Panc1 (cell line): Measurements from ENCODE around the gene ROPN1L. TPM values are rescaled to one million over a fixed set of nuclear protein-coding genes. Genes with fewer than 3 reads are reported as not detected.
A peak's percentile ranks its signal among the peaks of the same experiment; 100 is the strongest.

Source experiments
- ATAC-seq: fragments of 200-7000 bp; cut with Tn5 transposase; 2 replicates; pipeline ENCODE4 v1.9.1; 2020; ENCODE audit warnings: mild to moderate bottlenecking, moderate library complexity
- BruUV-seq: library from RNA; stranded (reverse); fragments of 400-500 nt; replicated peaks from 2 replicates; lab custom pipeline; 2021; lab: Mats Ljungman, UMichigan
- CTCF ChIA-PET: fragments of 300-600 bp; sonication (Branson Sonifier 250); formaldehyde crosslinking; loops from one replicate; lab custom pipeline; 2022; ENCODE audit warnings: antibody characterized with exemption; lab: Charles Lee
- POLR2A ChIA-PET: fragments of 300-600 bp; sonication (Branson Sonifier 250); formaldehyde crosslinking; loops from one replicate; lab custom pipeline; 2022; ENCODE audit warnings: antibody characterized with exemption; lab: Charles Lee
- DNase-seq: peaks from one replicate; pipeline ENCODE4 v3.0.0-alpha.2; 2010; ENCODE audit warnings: low read depth, low spot score
- H3K27ac ChIP-seq: 2 replicates; pipeline ENCODE4 v1.5.1; 2011; ENCODE audit warnings: mild to moderate bottlenecking, low read length, inconsistent platforms
- H3K27me3 ChIP-seq: fragments of 200-500 bp; sonication (Bioruptor generic); 2 replicates; pipeline ENCODE4 v1.6.0; 2014; ENCODE audit warnings: low read length, inconsistent platforms; ENCODE audit not compliant: control insufficient read depth, insufficient read depth
- H3K36me3 ChIP-seq: fragments of 200-500 bp; sonication (Bioruptor generic); 2 replicates; pipeline ENCODE4 v1.5.1; 2014; ENCODE audit warnings: inconsistent platforms, mild to moderate bottlenecking, low read length, moderate library complexity; ENCODE audit not compliant: control insufficient read depth, insufficient read depth
- H3K4me1 ChIP-seq: 2 replicates; pipeline ENCODE4 v1.5.1; 2011; ENCODE audit warnings: inconsistent platforms, mild to moderate bottlenecking, low read length, moderate library complexity; ENCODE audit not compliant: control insufficient read depth, insufficient read depth
- H3K4me3 ChIP-seq, 2 experiments: 2 replicates each; pipeline ENCODE4 v1.5.1; 2011 to 2012; ENCODE audit warnings: low read depth in 2 of 2, low read length in 2 of 2, mild to moderate bottlenecking in 2 of 2, inconsistent platforms in 1 of 2, moderate library complexity in 1 of 2
- H3K9me3 ChIP-seq: fragments of 200-500 bp; sonication (Bioruptor generic); 2 replicates; pipeline ENCODE4 v1.5.1; 2014; ENCODE audit warnings: low read depth, mild to moderate bottlenecking, inconsistent platforms, low read length, moderate library complexity; ENCODE audit not compliant: control insufficient read depth, insufficient read depth
- POLR2AphosphoS5 ChIP-seq: IDR thresholded peaks from 2 replicates; pipeline ENCODE4 v1.6.1; 2012; ENCODE audit warnings: mild to moderate bottlenecking, low read depth, low read length, moderate library complexity
- SIN3A ChIP-seq: IDR thresholded peaks from 2 replicates; pipeline ENCODE4 v1.6.1; 2012; ENCODE audit warnings: low read depth, mild to moderate bottlenecking, low read length, moderate library complexity, borderline replicate concordance; ENCODE audit not compliant: insufficient read depth
- TCF7L2 ChIP-seq: IDR thresholded peaks from 2 replicates; pipeline ENCODE4 v1.6.1; 2011; ENCODE audit warnings: mild to moderate bottlenecking, low read depth, low read length, inconsistent platforms
- in situ Hi-C: cut with HindIII; loops from 2 replicates; pipeline ENCODE4 v1.10.0; 2016; ENCODE audit warnings: low sequenced_read_pairs, low pct_unique_long_range_greater_than_20kb
- intact Hi-C: fragments of 100-400 bp; cut with micrococcal nuclease; formaldehyde crosslinking; loops from one replicate; pipeline ENCODE4 v1.10.0; 2022; ENCODE audit not compliant: unreplicated experiment
- total RNA-seq: library from RNA; stranded (reverse); gene quantifications from one replicate; pipeline ENCODE4 v1.2.1, GENCODE V29; 2021; ENCODE audit not compliant: unreplicated experiment
- TF ChIP-seq, protein P1 (sequence below): fragments of 450-650 bp; IDR thresholded peaks from 2 replicates; pipeline ENCODE4 v1.5.1; 2017; ENCODE audit warnings: mild to moderate bottlenecking
- TF ChIP-seq, protein P2 (sequence below), 2 experiments: IDR thresholded peaks; 2 replicates each; pipeline ENCODE4 v1.6.1; 2011 to 2012; ENCODE audit warnings: low read depth in 2 of 2, control low read depth in 1 of 2, low read length in 1 of 2, mild to moderate bottlenecking in 1 of 2, moderate library complexity in 1 of 2; ENCODE audit not compliant: insufficient read depth in 1 of 2

Gene ROPN1L
- total RNA-seq, 1 experiment from 2014 or later = 3.0 TPM

DNA sequence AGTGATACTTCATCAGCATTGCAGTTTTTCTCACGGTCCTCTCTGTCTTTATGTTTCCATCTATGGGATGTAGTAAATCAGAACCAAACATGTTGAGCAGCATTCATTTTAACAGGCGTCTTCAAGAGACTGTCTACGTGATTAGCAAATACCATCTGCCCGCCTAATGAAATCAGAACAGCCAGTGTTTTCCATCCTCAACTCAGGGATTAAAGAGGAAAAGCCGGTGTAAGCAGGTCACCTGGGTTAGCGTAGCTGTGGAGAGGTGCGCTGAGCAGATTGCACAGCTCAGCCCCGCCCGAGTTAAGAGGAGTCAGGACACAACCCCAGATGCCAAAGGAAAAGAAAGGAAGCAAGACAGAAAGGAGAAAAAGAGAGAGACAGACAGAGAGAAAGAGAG is 67.9 kb downstream of the ROPN1L start:
- BruUV-seq = no TSS peak
- no peak for ATAC-seq

DNA sequence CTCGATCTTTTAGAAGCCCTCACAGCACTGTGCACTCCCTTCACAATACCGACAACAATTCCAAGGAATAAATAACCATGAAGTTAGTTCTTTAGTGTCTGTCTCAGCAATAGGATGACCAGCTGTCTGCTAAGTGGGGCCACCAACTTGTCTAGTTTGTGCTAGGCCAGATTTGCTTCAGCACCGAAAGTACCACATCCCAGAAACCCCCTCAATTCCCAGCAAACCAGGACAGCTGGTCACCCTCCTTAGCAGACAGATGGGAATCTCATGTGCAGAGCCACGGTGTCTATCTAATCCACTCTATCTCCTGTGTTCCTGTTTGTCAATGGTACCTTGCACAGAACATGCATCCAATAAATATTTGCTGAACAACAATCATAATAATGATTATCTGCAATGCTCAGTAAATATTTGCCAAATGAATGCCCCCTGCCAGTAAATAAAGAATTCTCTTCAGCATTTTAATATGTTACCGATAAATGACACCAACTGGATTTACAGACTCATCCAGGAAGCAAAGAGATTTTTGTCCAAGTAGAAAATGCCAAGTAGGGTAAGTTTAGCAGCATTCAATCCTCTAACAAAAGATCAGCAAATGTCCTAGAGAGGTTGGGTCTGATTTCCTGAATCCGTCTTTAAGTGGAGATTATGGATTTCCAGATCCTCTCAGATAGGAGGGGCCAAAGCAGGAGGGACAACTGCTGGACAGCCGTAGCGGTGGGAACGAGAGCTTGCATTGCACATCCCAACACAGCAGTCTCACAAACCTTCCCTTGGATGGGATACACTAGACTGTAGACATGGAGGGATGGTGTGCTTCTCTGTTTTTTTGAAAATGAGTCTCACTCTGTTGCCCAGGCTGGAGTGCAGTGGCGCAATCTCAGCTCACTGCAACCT is 70.3 kb downstream of the ROPN1L start:
- TF ChIP-seq TCF7L2 = no peak
- TF ChIP-seq POLR2AphosphoS5 = no peak
- TF ChIP-seq, protein P1, sequence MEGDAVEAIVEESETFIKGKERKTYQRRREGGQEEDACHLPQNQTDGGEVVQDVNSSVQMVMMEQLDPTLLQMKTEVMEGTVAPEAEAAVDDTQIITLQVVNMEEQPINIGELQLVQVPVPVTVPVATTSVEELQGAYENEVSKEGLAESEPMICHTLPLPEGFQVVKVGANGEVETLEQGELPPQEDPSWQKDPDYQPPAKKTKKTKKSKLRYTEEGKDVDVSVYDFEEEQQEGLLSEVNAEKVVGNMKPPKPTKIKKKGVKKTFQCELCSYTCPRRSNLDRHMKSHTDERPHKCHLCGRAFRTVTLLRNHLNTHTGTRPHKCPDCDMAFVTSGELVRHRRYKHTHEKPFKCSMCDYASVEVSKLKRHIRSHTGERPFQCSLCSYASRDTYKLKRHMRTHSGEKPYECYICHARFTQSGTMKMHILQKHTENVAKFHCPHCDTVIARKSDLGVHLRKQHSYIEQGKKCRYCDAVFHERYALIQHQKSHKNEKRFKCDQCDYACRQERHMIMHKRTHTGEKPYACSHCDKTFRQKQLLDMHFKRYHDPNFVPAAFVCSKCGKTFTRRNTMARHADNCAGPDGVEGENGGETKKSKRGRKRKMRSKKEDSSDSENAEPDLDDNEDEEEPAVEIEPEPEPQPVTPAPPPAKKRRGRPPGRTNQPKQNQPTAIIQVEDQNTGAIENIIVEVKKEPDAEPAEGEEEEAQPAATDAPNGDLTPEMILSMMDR = no peak
- TF ChIP-seq SIN3A = no peak
- TF ChIP-seq, protein P2, sequence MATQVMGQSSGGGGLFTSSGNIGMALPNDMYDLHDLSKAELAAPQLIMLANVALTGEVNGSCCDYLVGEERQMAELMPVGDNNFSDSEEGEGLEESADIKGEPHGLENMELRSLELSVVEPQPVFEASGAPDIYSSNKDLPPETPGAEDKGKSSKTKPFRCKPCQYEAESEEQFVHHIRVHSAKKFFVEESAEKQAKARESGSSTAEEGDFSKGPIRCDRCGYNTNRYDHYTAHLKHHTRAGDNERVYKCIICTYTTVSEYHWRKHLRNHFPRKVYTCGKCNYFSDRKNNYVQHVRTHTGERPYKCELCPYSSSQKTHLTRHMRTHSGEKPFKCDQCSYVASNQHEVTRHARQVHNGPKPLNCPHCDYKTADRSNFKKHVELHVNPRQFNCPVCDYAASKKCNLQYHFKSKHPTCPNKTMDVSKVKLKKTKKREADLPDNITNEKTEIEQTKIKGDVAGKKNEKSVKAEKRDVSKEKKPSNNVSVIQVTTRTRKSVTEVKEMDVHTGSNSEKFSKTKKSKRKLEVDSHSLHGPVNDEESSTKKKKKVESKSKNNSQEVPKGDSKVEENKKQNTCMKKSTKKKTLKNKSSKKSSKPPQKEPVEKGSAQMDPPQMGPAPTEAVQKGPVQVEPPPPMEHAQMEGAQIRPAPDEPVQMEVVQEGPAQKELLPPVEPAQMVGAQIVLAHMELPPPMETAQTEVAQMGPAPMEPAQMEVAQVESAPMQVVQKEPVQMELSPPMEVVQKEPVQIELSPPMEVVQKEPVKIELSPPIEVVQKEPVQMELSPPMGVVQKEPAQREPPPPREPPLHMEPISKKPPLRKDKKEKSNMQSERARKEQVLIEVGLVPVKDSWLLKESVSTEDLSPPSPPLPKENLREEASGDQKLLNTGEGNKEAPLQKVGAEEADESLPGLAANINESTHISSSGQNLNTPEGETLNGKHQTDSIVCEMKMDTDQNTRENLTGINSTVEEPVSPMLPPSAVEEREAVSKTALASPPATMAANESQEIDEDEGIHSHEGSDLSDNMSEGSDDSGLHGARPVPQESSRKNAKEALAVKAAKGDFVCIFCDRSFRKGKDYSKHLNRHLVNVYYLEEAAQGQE (IDR thresholded peaks at IDR 0.05; ENCODE audit: insufficient read depth in 1 of 2, low read depth in 2 of 2, low read length in 1 of 2) = no peak
- Histone ChIP-seq H3K4me3 (no peak overlapping the region), H3K36me3 (no peaks in the 10 kb centered on the region), H3K9me3 (no peaks in the 10 kb centered on the region), H3K4me1 (peaks cover 16% of the 10 kb centered on the region), H3K27me3 (no peaks in the 10 kb centered on the region), H3K27ac (peak overlapping the region; percentile 42; the same call in 1 of the 2 replicates)
- intact Hi-C loops = no loop called here
- DNase-seq = no peak
- no TSS peak for BruUV-seq
- ATAC-seq = no peak
- ChIA-PET CTCF (no interaction called here), POLR2A (no interaction called here)
- in situ Hi-C loops = no loop called here

More for the DNA sequence above, 67.9 kb downstream of the ROPN1L start:
- POLR2A ChIA-PET = no interaction called here
- Histone ChIP-seq H3K27ac (peak overlapping the region; percentile 15; the same call in 1 of the 2 replicates), H3K4me3 (no peak overlapping the region), H3K27me3 (no peaks in the 10 kb centered on the region), H3K4me1 (peaks cover 16% of the 10 kb centered on the region), H3K36me3 (no peaks in the 10 kb centered on the region), H3K9me3 (no peaks in the 10 kb centered on the region)
- TF ChIP-seq POLR2AphosphoS5 = no peak
- TF ChIP-seq, protein P1 = no peak
- no peak for TF ChIP-seq SIN3A
- TF ChIP-seq TCF7L2 = no peak
- TF ChIP-seq, protein P2 (IDR thresholded peaks at IDR 0.05; ENCODE audit: insufficient read depth in 1 of 2, low read depth in 2 of 2, low read length in 1 of 2) = no peak
- intact Hi-C loops (no loop called here), in situ Hi-C loops (no loop called here)
- no peak for DNase-seq
- CTCF ChIA-PET = no interaction called here
